ENCODE measurements around the gene RALB. TPM values are rescaled to one million over a fixed set of nuclear protein-coding genes. Genes with fewer than 3 reads are reported as not detected.

The RALB gene
- total RNA-seq, 2 donors from 2014 or later: 21.9 to 50.2 TPM

- Histone ChIP-seq H3K27me3 (replicated peaks; ENCODE audit: insufficient read depth) (no peaks in the 10 kb centered on the region), H3K36me3 (peaks cover 20% of the 10 kb centered on the region)
These were observed 40.7 kb downstream of the RALB start for GRCh38 chr2:120293096-120294007.

GRCh38 chr2:120294008-120294340 lies 41.3 kb downstream of the RALB start:
- DNase-seq (ENCODE audit: low spot score): no peak
- no peaks in the 10 kb centered on the region for H3K9me3 ChIP-seq
- no peak overlapping the region for H3K27ac ChIP-seq
- peaks cover 20% of the 10 kb centered on the region for H3K36me3 ChIP-seq
- no peak for ATAC-seq (ENCODE audit: insufficient number of reproducible peaks, low FRiP score, low read depth)
- H3K4me1 ChIP-seq (ENCODE audit: control insufficient read depth in 1 of 2, low read depth in 2 of 2): no peaks in the 10 kb centered on the region
- TF ChIP-seq CTCF (IDR thresholded peaks at IDR 0.05): no peak
- H3K4me3 ChIP-seq: no peak overlapping the region
- H3K27me3 ChIP-seq (replicated peaks; ENCODE audit: insufficient read depth): no peaks in the 10 kb centered on the region

More at GRCh38 chr2:120293096-120294007, 40.7 kb downstream of the RALB start:
- no peaks in the 10 kb centered on the region for H3K4me1 ChIP-seq (ENCODE audit: control insufficient read depth in 1 of 2, low read depth in 2 of 2)
- TF ChIP-seq CTCF (IDR thresholded peaks at IDR 0.05): no peak
- H3K9me3 ChIP-seq: no peaks in the 10 kb centered on the region
- H3K27ac ChIP-seq: no peak overlapping the region
- H3K4me3 ChIP-seq: no peak overlapping the region
- ATAC-seq (ENCODE audit: insufficient number of reproducible peaks, low FRiP score, low read depth): no peak
- DNase-seq (ENCODE audit: low spot score): no peak

GRCh38 chr2:120298173-120298835 lies 45.7 kb downstream of the RALB start:
- TF ChIP-seq CTCF (IDR thresholded peaks at IDR 0.05): no peak
- peaks cover 17% of the 10 kb centered on the region for H3K36me3 ChIP-seq
- no peaks in the 10 kb centered on the region for H3K27me3 ChIP-seq (replicated peaks; ENCODE audit: insufficient read depth)
- no peaks in the 10 kb centered on the region for H3K4me1 ChIP-seq (ENCODE audit: control insufficient read depth in 1 of 2, low read depth in 2 of 2)
- H3K27ac ChIP-seq: no peak overlapping the region
- no peak overlapping the region for H3K4me3 ChIP-seq
- DNase-seq (ENCODE audit: low spot score) (no peak), ATAC-seq (ENCODE audit: insufficient number of reproducible peaks, low FRiP score, low read depth) (no peak)
- H3K9me3 ChIP-seq: no peaks in the 10 kb centered on the region

GRCh38 chr2:120299004-120299403 lies 46.4 kb downstream of the RALB start:
- TF ChIP-seq CTCF (IDR thresholded peaks at IDR 0.05): no peak
- Histone ChIP-seq H3K4me1 (ENCODE audit: control insufficient read depth in 1 of 2, low read depth in 2 of 2) (no peaks in the 10 kb centered on the region), H3K27me3 (replicated peaks; ENCODE audit: insufficient read depth) (no peaks in the 10 kb centered on the region), H3K9me3 (no peaks in the 10 kb centered on the region), H3K4me3 (no peak overlapping the region), H3K27ac (no peak overlapping the region), H3K36me3 (peaks cover 15% of the 10 kb centered on the region)
- DNase-seq (ENCODE audit: low spot score): no peak
- no peak for ATAC-seq (ENCODE audit: insufficient number of reproducible peaks, low FRiP score, low read depth)

- Histone ChIP-seq H3K9me3 (no peaks in the 10 kb centered on the region), H3K36me3 (peaks cover 14% of the 10 kb centered on the region), H3K4me3 (no peak overlapping the region), H3K4me1 (ENCODE audit: control insufficient read depth in 1 of 2, low read depth in 2 of 2) (no peaks in the 10 kb centered on the region), H3K27ac (no peak overlapping the region), H3K27me3 (replicated peaks; ENCODE audit: insufficient read depth) (no peaks in the 10 kb centered on the region)
- ATAC-seq (ENCODE audit: insufficient number of reproducible peaks, low FRiP score, low read depth) (no peak), DNase-seq (ENCODE audit: low spot score) (no peak)
- TF ChIP-seq CTCF (IDR thresholded peaks at IDR 0.05): no peak
These were observed 46.9 kb downstream of the RALB start for GRCh38 chr2:120299561-120299960.
